Activated naive CD4-positive, alpha-beta T cell treated with anti-CD3 and anti-CD28 coated beads for 36 hours (primary cell): ENCODE results near the gene SARS2. TPM values are rescaled to one million over a fixed set of nuclear protein-coding genes. Genes with fewer than 3 reads are reported as not detected.

ENCODE experiments used
- CTCF ChIA-PET: fragments of 350-600 bp; sonication (Branson Sonifier 250); formaldehyde crosslinking; loops from one replicate; lab custom pipeline; 2021; ENCODE audit warnings: antibody characterized with exemption; lab: Charles Lee
- DNase-seq: peaks from one replicate; pipeline ENCODE4 v3.0.0-alpha.2; 2020
- H3K27ac Mint-ChIP-seq: one replicate; pipeline ENCODE4 v1.8.0; 2021; ENCODE audit warnings: mild to moderate bottlenecking, mixed read lengths
- H3K27me3 Mint-ChIP-seq: one replicate; pipeline ENCODE4 v1.8.0; 2021; ENCODE audit warnings: low read depth, mixed read lengths
- H3K36me3 Mint-ChIP-seq: one replicate; pipeline ENCODE4 v1.8.0; 2021; ENCODE audit warnings: low read depth, mixed read lengths
- H3K4me1 Mint-ChIP-seq: one replicate; pipeline ENCODE4 v1.8.0; 2021; ENCODE audit warnings: low read depth, mixed read lengths
- H3K4me3 Mint-ChIP-seq: one replicate; pipeline ENCODE4 v1.8.0; 2021; ENCODE audit warnings: mild to moderate bottlenecking, moderate library complexity, mixed read lengths
- H3K9me3 Mint-ChIP-seq: one replicate; pipeline ENCODE4 v1.8.0; 2021; ENCODE audit warnings: mixed read lengths
- intact Hi-C: fragments of 100-400 bp; cut with micrococcal nuclease; formaldehyde crosslinking; loops from one replicate; pipeline ENCODE4 v1.15.1; 2023
- total RNA-seq, 2 experiments: library from RNA; stranded (reverse); gene quantifications; one replicate each; pipeline ENCODE4 v1.2.3, GENCODE V29; 2021

The SARS2 gene
- total RNA-seq, 2 experiments from 2014 or later: 43.6 to 52.6 TPM

DNA sequence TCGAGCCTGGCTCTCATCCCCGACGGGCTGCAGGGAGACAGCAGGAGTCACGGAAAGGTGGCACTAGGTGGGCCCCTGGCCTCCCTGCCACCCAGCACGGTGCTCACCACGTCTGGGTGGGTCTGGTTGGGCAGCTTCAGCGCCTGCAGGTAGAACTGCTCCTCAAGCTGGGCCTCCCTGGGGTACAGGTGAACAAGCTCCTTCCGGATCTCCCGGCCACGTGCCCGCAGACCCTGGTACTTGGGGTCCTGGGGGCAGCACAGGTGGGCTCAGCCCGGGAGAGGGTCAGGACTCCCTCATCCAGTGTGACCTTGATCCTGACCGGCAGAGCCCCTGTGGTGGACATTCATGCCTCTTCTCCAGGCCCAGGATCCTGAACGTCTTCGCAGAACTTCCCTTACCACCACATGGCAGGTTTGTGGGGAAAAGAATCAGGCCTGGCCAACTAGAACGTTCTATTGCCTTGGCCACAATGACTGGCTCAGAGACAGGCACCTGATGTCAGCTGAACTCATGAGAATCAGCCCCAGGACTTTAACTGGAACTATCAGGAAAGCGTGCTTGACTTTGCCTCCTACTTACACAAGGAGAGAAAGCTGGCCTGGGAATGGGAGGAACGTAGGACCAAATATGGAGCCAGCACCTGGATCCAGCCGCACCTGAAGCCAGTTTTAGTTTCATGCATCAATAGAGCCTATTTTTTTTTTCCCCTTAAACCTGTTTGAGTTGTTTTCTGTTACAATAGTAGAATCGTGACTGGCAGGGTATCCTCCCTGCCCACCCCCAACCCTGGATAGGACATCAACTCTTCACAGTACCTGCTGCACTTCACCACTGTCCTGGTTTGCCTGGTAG is 8.9 kb downstream of the SARS2 start:
- intact Hi-C loops: no loop called here
- CTCF ChIA-PET: interaction anchor here (1.0 kb wide), 1 partner anchor 9 kb away, joined by 4 read pairs; the partner anchor contains the start of genes MRPS12 and SARS2
- H3K9me3 Mint-ChIP-seq: no peaks in the 10 kb centered on the region
- DNase-seq: no peak
- H3K27me3 Mint-ChIP-seq: no peaks in the 10 kb centered on the region
- H3K4me3 Mint-ChIP-seq: no peak overlapping the region
- H3K36me3 Mint-ChIP-seq: peaks cover 23% of the 10 kb centered on the region
- no peaks in the 10 kb centered on the region for H3K4me1 Mint-ChIP-seq
- no peak overlapping the region for H3K27ac Mint-ChIP-seq

DNA sequence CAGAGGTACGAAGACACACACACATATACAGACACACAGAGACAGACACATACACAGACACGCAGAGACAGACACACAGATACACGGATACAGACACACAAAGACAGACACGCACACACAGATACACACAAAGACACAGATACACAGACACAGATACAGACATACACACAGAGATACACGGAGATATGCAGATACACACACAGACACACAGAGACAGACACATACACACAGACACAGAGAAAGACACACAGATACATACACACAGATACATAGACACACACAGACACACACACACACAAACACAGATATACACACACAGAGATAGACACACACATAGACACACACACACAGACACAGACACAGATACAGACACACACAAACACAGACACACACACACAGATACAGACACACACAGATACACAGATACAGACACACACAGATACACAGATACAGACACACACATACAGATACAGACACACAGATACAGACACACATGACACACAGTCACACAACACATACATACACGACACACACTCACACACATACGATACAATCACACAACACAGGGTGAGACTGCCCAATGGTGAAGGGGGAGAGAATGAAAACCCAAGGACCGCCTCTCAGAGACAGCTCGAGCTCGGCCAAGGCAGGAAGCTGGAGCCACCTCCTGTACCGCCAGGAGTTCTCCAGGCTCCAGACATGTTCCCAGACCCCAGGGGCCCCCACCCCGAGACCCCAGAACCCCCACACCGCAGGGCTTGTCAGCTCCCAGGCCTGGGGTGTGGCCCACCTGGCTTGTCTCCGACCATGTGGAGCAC is 9.8 kb downstream of the SARS2 start:
- no peak overlapping the region for H3K27ac Mint-ChIP-seq
- peaks cover 23% of the 10 kb centered on the region for H3K36me3 Mint-ChIP-seq
- DNase-seq: no peak
- CTCF ChIA-PET: interaction anchor here (1.0 to 1.7 kb wide), 2 partner anchors 10 kb away, joined by 4 to 6 read pairs; partner anchors contain the start of genes MRPS12 and SARS2
- no peak overlapping the region for H3K4me3 Mint-ChIP-seq
- H3K27me3 Mint-ChIP-seq: no peaks in the 10 kb centered on the region
- H3K9me3 Mint-ChIP-seq: no peaks in the 10 kb centered on the region
- H3K4me1 Mint-ChIP-seq: no peaks in the 10 kb centered on the region
- intact Hi-C loops: no loop called here

DNA sequence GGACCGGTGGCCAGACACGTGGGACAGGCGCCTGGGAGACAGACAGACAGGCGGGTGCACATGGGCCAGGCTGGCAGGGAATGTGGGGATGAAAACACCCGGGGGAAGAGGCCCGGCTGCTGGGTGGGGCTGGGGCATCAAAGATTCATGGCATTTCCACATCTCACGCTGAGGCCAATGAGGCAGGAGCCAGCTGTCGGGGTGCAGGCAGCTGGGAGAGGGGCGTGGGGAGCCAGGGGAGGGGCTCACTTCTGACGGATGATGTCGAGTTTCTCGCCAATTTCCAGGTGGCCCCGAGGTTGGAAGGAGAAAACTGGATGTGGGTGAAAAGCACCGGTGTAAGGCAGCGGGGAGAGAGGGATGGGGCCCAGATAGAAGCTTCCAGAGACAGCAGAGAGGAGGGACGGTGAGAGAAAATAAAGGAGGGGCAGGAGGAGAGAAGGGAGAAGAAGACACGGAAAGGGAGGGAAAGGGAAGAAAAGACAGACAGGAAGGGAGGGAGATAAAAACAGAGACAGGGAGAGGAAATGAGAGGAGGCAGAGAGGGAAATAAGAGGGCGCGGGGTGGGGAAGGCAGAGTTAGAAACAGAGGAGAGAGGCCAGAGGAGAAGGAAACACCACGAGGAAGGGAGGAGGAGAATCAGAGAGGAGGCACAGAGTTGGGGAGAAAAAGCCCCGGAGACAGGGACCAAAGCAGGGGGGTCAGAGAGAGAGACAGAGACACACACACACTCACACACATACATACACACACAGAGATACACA is 10.5 kb downstream of the SARS2 start:
- Mint-ChIP-seq H3K27me3 (no peaks in the 10 kb centered on the region), H3K9me3 (no peaks in the 10 kb centered on the region), H3K27ac (no peak overlapping the region), H3K4me1 (no peaks in the 10 kb centered on the region), H3K4me3 (no peak overlapping the region), H3K36me3 (peaks cover 21% of the 10 kb centered on the region)
- intact Hi-C loops: no loop called here
- no peak for DNase-seq
- CTCF ChIA-PET: interaction anchor here (0.6 to 1.7 kb wide), 2 partner anchors 10 to 51 kb away, joined by 3 to 6 read pairs; partner anchors contain the start of genes MRPS12 and SARS2

DNA sequence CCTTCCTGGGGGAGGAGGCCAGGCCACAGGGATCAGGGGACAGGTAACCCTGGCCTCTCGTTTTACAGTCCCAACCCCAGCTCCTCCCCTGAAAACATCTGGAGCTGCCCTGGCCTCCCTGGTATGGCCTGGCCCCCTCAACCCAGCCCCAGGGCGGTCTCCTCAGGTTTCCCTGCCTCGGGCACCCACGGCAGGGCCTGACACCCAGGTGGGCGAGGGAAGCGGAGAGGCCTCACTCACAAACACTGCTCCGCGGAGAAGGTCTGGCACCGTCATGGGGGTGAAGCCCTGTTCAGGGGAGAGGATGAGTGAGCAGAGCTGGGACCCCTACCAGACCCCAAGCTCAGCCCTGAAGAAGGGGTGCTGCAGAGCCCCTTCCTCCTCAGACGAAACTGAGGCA is 12.0 kb downstream of the SARS2 start:
- Mint-ChIP-seq H3K4me3 (no peak overlapping the region), H3K9me3 (no peaks in the 10 kb centered on the region), H3K27ac (no peak overlapping the region), H3K36me3 (peaks cover 20% of the 10 kb centered on the region), H3K27me3 (no peaks in the 10 kb centered on the region), H3K4me1 (no peaks in the 10 kb centered on the region)
- DNase-seq: no peak
- intact Hi-C loops: no loop called here
- CTCF ChIA-PET: no interaction called here

DNA sequence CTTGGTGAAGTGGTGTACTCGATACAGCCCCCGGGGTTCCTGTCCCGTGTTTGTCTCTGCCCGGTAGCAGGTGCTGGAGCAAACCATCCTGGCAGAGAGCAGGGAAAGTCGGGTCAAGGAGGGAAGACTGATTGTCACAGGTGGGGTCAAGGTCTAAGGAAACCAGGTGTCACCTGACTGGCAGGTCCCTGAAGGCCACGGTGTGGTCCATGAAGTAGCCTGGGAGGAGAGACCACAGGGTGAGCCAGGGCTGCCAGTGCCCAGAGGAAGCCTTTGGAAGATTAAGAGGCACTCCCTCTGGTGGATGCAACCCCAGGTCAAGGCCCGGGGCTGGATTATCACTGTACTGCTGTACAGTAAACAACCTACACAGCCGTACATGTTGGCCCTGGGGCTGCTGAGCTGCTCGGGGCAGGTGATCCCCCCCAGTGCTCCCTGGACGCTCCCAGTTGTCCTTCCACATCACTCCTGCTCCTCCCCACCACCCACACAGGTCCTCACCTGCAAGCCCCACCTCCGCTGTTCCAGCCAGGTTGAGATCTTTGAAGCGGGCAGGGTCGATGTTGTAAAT is 12.6 kb downstream of the SARS2 start:
- no peaks in the 10 kb centered on the region for H3K27me3 Mint-ChIP-seq
- CTCF ChIA-PET: no interaction called here
- H3K27ac Mint-ChIP-seq: no peak overlapping the region
- H3K36me3 Mint-ChIP-seq: peaks cover 20% of the 10 kb centered on the region
- DNase-seq: no peak
- no peaks in the 10 kb centered on the region for H3K4me1 Mint-ChIP-seq
- H3K9me3 Mint-ChIP-seq: no peaks in the 10 kb centered on the region
- intact Hi-C loops: no loop called here
- H3K4me3 Mint-ChIP-seq: no peak overlapping the region

DNA sequence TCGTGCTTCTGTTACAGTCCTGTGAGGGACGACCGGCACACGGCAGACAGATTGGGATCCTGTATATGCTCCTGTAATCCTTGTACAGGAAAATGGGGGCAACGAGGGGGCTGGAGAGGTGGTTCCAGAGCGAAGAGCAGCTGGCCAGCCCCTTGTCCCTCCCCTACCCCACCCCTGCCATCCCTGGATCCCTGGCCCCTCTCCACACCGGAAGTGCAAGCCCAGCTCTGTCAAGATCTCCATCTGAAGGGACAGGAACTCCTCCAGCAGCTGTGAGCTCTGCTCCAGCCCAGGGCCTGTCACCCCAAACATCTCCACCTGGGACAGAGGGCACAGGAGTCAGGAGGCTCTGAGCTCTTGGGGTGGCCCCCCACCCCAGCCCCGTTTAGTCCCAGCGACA is 13.0 kb downstream of the SARS2 start:
- H3K36me3 Mint-ChIP-seq: peaks cover 19% of the 10 kb centered on the region
- no peak overlapping the region for H3K27ac Mint-ChIP-seq
- no peaks in the 10 kb centered on the region for H3K27me3 Mint-ChIP-seq
- no peak overlapping the region for H3K4me3 Mint-ChIP-seq
- DNase-seq: no peak
- CTCF ChIA-PET: no interaction called here
- peaks cover 4% of the 10 kb centered on the region for H3K4me1 Mint-ChIP-seq
- no peaks in the 10 kb centered on the region for H3K9me3 Mint-ChIP-seq
- intact Hi-C loops: no loop called here

DNA sequence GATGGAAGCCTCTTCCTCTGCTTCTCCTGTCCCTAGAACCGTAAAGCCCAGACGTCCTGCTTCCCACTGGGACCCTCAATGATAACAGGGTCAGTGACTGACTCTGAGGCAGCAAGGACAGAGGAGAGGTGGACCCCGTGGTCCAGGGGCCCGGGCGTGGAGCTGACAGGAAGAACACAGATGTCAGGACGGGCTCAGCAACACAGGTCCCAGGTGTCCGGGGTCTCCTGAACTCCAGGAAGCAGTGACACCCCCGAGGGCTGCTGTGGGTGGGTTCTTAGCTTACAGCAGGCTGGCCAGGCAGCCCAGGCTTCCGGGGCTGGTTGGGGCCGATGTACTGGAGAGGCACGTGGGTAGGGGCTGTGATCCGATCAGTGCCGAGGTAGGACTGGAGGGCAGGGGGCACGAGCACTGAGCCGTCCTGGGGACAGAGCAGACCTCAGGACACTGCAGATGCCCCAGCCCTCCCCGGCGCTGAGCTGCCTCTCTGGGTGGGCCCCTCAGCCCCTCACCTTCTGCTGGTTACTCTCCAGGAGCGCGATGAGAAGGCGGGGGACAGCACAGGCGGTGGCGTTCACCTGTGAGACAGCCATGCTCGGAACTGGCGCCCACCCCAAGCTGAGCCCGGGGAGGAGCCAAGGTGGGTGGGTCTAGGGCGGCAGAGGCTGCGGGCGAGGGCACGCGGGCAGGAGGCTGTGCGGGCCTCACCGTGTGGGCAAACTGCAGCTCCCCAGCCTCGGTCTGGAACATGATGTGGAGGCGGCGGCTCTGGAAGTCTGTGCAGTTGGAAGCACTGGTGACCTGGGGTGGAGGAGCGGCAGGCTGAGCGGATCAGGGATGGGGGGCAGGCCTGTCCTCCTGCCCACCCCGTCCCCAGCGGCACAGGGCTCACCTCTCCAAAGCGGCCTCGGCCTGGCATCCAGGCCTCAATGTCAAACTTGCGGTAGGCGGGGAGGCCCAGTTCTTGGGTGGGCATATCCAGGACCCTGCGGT is 14.9 kb downstream of the SARS2 start:
- CTCF ChIA-PET: interaction anchor here (0.8 to 2.4 kb wide), 2 partner anchors 15 to 220 kb away, joined by 3 to 9 read pairs; partner anchors contain the start of genes MRPS12 and SARS2
- DNase-seq: no peak
- no peak overlapping the region for H3K4me3 Mint-ChIP-seq
- H3K27ac Mint-ChIP-seq: no peak overlapping the region
- H3K9me3 Mint-ChIP-seq: no peaks in the 10 kb centered on the region
- peaks cover 9% of the 10 kb centered on the region for H3K36me3 Mint-ChIP-seq
- intact Hi-C loops: no loop called here
- H3K4me1 Mint-ChIP-seq: peaks cover 5% of the 10 kb centered on the region
- H3K27me3 Mint-ChIP-seq: no peaks in the 10 kb centered on the region

DNA sequence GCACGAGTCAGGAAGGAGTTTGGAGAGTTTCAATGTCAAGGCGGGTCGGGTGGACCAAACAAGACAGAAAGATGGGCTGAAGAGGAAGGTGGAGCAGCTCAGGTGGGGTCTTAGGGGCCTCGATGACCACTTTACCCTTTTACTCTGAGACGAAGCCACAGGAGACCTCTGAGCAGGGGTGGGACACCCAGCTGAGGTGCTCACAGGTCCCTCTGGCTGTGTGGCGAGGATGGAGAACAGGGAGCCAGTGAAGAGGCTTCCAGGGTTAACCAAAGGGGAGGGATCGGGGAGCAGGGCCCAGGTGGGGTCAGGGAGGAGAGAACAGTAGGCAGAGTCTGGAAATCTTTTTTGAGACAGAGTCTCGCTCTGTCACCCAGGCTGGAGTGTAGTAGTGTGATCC is 16.6 kb downstream of the SARS2 start:
- Mint-ChIP-seq H3K9me3 (no peaks in the 10 kb centered on the region), H3K4me1 (peaks cover 5% of the 10 kb centered on the region), H3K27ac (peak overlapping the region; percentile 13), H3K36me3 (peaks cover 9% of the 10 kb centered on the region), H3K27me3 (no peaks in the 10 kb centered on the region), H3K4me3 (no peak overlapping the region)
- DNase-seq: no peak
- intact Hi-C loops: no loop called here
- CTCF ChIA-PET: interaction anchor here (2.4 kb wide), 1 partner anchor 17 kb away, joined by 9 read pairs; the partner anchor contains the start of genes MRPS12 and SARS2

DNA sequence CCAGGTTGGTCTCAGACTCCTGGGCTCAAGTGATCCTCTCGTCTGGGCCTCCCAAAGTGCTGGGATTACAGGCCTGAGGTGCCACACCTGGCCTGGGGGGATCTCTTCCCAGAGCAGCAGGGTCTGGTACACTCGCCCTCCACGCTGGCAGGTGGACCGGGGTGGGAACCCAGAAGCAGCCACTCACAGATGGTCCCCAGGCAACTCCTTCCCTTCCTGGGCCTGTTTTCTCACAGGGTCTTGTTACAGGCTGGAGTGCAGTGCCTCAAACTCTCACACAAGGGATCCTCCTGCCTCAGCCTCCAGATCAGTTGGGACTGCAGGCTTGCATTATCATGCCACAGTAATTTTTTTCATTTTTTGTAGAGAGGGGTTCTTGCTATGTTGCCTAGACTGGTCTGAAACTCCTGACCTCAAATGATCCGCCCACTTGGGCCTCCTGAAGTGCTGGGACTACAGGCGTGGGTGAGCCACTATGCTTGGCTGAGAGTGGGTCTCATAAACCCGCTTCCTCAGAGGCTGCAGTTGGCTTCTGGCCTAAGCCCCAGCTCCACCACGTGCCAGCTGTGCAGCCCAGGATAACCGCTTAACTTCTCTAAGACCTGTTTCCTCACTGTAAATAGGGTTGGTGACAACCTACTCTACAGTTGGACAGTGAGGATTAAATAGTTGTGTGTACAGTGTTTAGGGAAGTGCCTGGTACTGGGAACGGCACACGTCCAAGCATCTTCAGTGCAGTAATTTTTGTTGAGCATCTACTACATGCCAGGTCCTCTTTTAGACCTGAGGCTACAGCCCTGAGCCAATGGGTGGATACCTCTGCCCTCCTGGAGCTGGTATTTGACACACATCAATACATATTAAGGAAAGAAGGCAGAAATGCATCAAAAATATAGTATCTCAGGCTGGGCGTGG is 17.7 kb downstream of the SARS2 start:
- CTCF ChIA-PET: no interaction called here
- peaks cover 8% of the 10 kb centered on the region for H3K4me1 Mint-ChIP-seq
- H3K4me3 Mint-ChIP-seq: no peak overlapping the region
- H3K36me3 Mint-ChIP-seq: peaks cover 14% of the 10 kb centered on the region
- DNase-seq: no peak
- no peaks in the 10 kb centered on the region for H3K27me3 Mint-ChIP-seq
- intact Hi-C loops: no loop called here
- no peak overlapping the region for H3K27ac Mint-ChIP-seq
- H3K9me3 Mint-ChIP-seq: no peaks in the 10 kb centered on the region

DNA sequence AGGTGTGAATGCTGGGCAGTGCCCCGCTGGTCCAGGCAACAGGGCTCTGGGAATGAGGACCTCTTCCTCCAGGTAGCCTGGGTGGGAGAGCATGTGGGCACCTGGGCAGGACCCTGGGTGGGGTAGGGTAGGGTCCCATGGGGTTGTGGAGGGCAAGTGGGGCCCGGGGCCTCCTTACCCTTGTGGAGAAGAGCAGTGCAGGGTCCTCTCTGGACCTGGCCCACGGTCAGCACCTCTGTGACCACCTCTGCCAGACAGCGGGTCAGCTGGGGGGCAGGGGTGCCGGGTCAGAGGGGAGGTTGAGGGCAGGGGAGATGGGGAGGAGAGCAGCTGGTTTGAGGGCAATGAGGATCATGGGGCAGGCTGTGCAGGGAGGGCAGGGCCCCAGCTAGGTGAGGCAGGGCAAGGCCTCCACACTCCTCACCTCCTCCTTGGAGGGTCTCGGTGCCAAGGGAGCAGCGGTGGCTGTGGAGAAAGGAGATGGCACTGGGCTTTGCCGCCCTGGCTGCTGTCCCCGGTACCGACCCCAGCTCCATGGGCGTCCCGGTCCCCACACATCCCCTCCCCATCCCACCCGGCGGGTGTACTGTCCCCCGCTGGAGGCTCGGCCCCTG is 19.1 kb downstream of the SARS2 start:
- Mint-ChIP-seq H3K4me1 (peaks cover 13% of the 10 kb centered on the region), H3K4me3 (no peak overlapping the region), H3K9me3 (no peaks in the 10 kb centered on the region), H3K27me3 (no peaks in the 10 kb centered on the region), H3K36me3 (peaks cover 20% of the 10 kb centered on the region), H3K27ac (no peak overlapping the region)
- no peak for DNase-seq
- intact Hi-C loops: no loop called here
- CTCF ChIA-PET: no interaction called here
